Measurements from ENCODE around the gene ING4. TPM values are rescaled to one million over a fixed set of nuclear protein-coding genes. Genes with fewer than 3 reads are reported as not detected.

ING4 gene
- total and polyA plus RNA-seq, 2 of the 13 experiments (the other 11 are each of a cell fraction or from before 2014, with no cell fraction given): 14.4 to 32.4 TPM

DNA sequence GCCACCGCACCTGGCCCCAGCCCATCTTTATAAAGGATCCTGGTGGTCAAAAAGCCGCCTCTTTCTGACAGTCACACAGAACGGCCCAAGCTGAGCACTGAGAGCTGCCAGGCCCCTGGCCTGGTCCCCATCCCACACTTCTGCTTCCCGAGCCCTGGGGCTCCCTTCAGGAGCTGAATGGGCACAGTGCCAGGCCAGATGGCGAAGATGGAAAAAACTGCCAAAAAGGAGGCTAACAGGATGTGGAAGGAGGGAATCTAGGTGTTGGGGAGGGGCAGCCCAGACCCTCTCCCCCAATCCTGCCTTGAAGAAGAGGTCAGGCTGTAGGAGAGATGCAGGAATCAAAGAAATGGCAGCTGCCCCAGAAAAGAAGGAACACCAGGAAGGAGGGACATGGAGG, 32.2 kb downstream of the ING4 start:
- WGBS (ENCODE audit: low lambda C conversion rate): 57% methylated on average over 5 of the region's 5 CpGs
- TF ChIP-seq, protein P1, sequence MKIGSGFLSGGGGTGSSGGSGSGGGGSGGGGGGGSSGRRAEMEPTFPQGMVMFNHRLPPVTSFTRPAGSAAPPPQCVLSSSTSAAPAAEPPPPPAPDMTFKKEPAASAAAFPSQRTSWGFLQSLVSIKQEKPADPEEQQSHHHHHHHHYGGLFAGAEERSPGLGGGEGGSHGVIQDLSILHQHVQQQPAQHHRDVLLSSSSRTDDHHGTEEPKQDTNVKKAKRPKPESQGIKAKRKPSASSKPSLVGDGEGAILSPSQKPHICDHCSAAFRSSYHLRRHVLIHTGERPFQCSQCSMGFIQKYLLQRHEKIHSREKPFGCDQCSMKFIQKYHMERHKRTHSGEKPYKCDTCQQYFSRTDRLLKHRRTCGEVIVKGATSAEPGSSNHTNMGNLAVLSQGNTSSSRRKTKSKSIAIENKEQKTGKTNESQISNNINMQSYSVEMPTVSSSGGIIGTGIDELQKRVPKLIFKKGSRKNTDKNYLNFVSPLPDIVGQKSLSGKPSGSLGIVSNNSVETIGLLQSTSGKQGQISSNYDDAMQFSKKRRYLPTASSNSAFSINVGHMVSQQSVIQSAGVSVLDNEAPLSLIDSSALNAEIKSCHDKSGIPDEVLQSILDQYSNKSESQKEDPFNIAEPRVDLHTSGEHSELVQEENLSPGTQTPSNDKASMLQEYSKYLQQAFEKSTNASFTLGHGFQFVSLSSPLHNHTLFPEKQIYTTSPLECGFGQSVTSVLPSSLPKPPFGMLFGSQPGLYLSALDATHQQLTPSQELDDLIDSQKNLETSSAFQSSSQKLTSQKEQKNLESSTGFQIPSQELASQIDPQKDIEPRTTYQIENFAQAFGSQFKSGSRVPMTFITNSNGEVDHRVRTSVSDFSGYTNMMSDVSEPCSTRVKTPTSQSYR (CRISPR knock-in tag; IDR thresholded peaks at IDR 0.05; ENCODE audit: borderline replicate concordance): no peak
- TF ChIP-seq ZNF343 (CRISPR knock-in tag; IDR thresholded peaks at IDR 0.05): no peak
- TF ChIP-seq ZNF607 (CRISPR knock-in tag; IDR thresholded peaks at IDR 0.05; ENCODE audit: borderline replicate concordance): no peak
- no peak for TF ChIP-seq ETV5 (CRISPR knock-in tag; IDR thresholded peaks at IDR 0.05; ENCODE audit: borderline replicate concordance)
- TF ChIP-seq EHMT2 (IDR thresholded peaks at IDR 0.05; ENCODE audit: borderline replicate concordance, low read depth, low read length): no peak
- TF ChIP-seq JARID2 (CRISPR knock-in tag; IDR thresholded peaks at IDR 0.05; ENCODE audit: insufficient replicate concordance): no peak
- no peak for TF ChIP-seq ZNF350 (CRISPR knock-in tag; IDR thresholded peaks at IDR 0.05; ENCODE audit: borderline replicate concordance, low read depth)
- no peak for TF ChIP-seq IKZF1 (IDR thresholded peaks at IDR 0.05)
- TF ChIP-seq STAG1 (CRISPR knock-in tag; IDR thresholded peaks at IDR 0.05): no peak
- TF ChIP-seq ZNF430 (CRISPR knock-in tag; IDR thresholded peaks at IDR 0.05): no peak
- no peak for TF ChIP-seq NR2F1 (CRISPR knock-in tag; IDR thresholded peaks at IDR 0.05)
- DNase-seq (ENCODE audit: low spot score) (no peak), FAIRE-seq (no peak), ATAC-seq (no peak)
- in situ Hi-C loops (cut with HindIII; ENCODE audit: extremely low pct_ligation_motif_present, low pct_unique_long_range_greater_than_20kb): no loop called here
- BruUV-seq (replicated peaks): no TSS peak
- Histone ChIP-seq H3K36me3 (replicated peaks in 1 of 2; ENCODE audit: control insufficient read depth in 1 of 2, insufficient read depth in 2 of 2, low read length in 2 of 2) (no peaks in the 10 kb centered on the region), H3K4me1 (ENCODE audit: insufficient read depth, low read length) (peaks cover 54% of the 10 kb centered on the region), H3K9ac (ENCODE audit: insufficient read depth, low read depth, low read length) (no peak overlapping the region), H3K79me2 (ENCODE audit: insufficient read depth, low read length) (no peaks in the 10 kb centered on the region), H3K9me3 (ENCODE audit: low read length) (no peaks in the 10 kb centered on the region), H4K20me1 (ENCODE audit: insufficient read depth, low read length) (no peaks in the 10 kb centered on the region), H3K4me2 (ENCODE audit: low read depth, low read length) (peak overlapping the region; percentile 68; the same call in 1 of the 2 replicates), H2AFZ (ENCODE audit: low read length) (no peak overlapping the region), H3K27me3 (ENCODE audit: control insufficient read depth in 1 of 2, insufficient read depth in 2 of 2, low read length in 2 of 2) (peaks cover 0 to 7% of the 10 kb centered on the region in 2 experiments; a peak in 1 of 5 replicates), H3K27ac (ENCODE audit: extremely low read length, insufficient read depth, low read length) (no peak overlapping the region), H3K4me3 (replicated peaks in 1 of 3; ENCODE audit: insufficient read depth in 1 of 3, low read depth in 2 of 3, low read length in 3 of 3) (no peak overlapping the region; a peak in 1 of 6 replicates)
- intact Hi-C loops (cut with micrococcal nuclease; ENCODE audit: unreplicated experiment): no loop called here
- POLR2A ChIA-PET: interaction anchor here (1.2 kb wide), 1 partner anchor 17 kb away, joined by 3 read pairs; no protein-coding TSS in a partner anchor
- CTCF ChIA-PET (ENCODE audit: low intra/inter-chr PET ratio, low total read pairs): no interaction called here
